Trophoblast cell (in vitro differentiated cells and primary cell): ENCODE results near the gene P2RX6.

Experiments used
- DNase-seq, 2 donors: peaks; one replicate each; pipeline ENCODE4 v3.0.0-alpha.2; 2016
- H2AFZ ChIP-seq: 2 replicates; pipeline ENCODE4 v1.6.1; 2013; ENCODE audit warnings: low read length, moderate library complexity, mild to moderate bottlenecking; ENCODE audit not compliant: insufficient read depth, poor library complexity
- H2AK5ac ChIP-seq: 2 replicates; pipeline ENCODE4 v1.6.1; 2013; ENCODE audit warnings: mild to moderate bottlenecking, low read length
- H2BK120ac ChIP-seq: 2 replicates; pipeline ENCODE4 v1.6.1; 2013; ENCODE audit warnings: low read length, mild to moderate bottlenecking, moderate library complexity; ENCODE audit not compliant: insufficient read depth, poor library complexity
- H2BK12ac ChIP-seq: 2 replicates; pipeline ENCODE4 v1.6.1; 2013; ENCODE audit warnings: mild to moderate bottlenecking, low read length, moderate library complexity
- H2BK5ac ChIP-seq: 2 replicates; pipeline ENCODE4 v1.6.1; 2013; ENCODE audit warnings: low read length, low read depth, moderate library complexity, mild to moderate bottlenecking; ENCODE audit not compliant: poor library complexity
- H3K14ac ChIP-seq: 2 replicates; pipeline ENCODE4 v1.6.1; 2013; ENCODE audit warnings: mild to moderate bottlenecking, low read length
- H3K18ac ChIP-seq: 2 replicates; pipeline ENCODE4 v1.6.1; 2013; ENCODE audit warnings: mild to moderate bottlenecking, low read length
- H3K23ac ChIP-seq: 2 replicates; pipeline ENCODE4 v1.6.1; 2013; ENCODE audit warnings: low read length
- H3K27ac ChIP-seq: 2 replicates; pipeline ENCODE4 v1.5.1; 2013; ENCODE audit warnings: low read depth, mild to moderate bottlenecking, inconsistent platforms, low read length, moderate library complexity
- H3K27me3 ChIP-seq: 2 replicates; pipeline ENCODE4 v1.6.1; 2013; ENCODE audit warnings: inconsistent platforms, mild to moderate bottlenecking, low read length, moderate library complexity; ENCODE audit not compliant: insufficient read depth
- H3K36me3 ChIP-seq, 2 experiments: 1 replicate in 1 of 2; 2 replicates in 1 of 2; pipeline ENCODE4 v1.6.1; 2013; ENCODE audit warnings: low read length in 2 of 2, mild to moderate bottlenecking in 2 of 2, moderate library complexity in 1 of 2; ENCODE audit not compliant: insufficient read depth in 2 of 2, control insufficient read depth in 1 of 2
- H3K4ac ChIP-seq: 2 replicates; pipeline ENCODE4 v1.6.1; 2013; ENCODE audit warnings: low read depth, mild to moderate bottlenecking, low read length, moderate library complexity
- H3K4me1 ChIP-seq, 2 experiments: 1 replicate in 1 of 2; 2 replicates in 1 of 2; pipeline ENCODE4 v1.6.1; 2013; ENCODE audit warnings: low read length in 2 of 2, mild to moderate bottlenecking in 2 of 2, moderate library complexity in 1 of 2; ENCODE audit not compliant: insufficient read depth in 2 of 2, control insufficient read depth in 1 of 2
- H3K4me2 ChIP-seq: 2 replicates; pipeline ENCODE4 v1.6.1; 2013; ENCODE audit warnings: inconsistent platforms, mild to moderate bottlenecking, low read length, moderate library complexity
- H3K4me3 ChIP-seq: 2 replicates; pipeline ENCODE4 v1.5.1; 2013; ENCODE audit warnings: mild to moderate bottlenecking, low read depth, low read length, inconsistent platforms
- H3K79me1 ChIP-seq: one replicate; pipeline ENCODE4 v1.6.1; 2013; ENCODE audit warnings: low read length
- H3K79me2 ChIP-seq: 2 replicates; pipeline ENCODE4 v1.6.1; 2013; ENCODE audit warnings: low read length, mild to moderate bottlenecking; ENCODE audit not compliant: control insufficient read depth, insufficient read depth, poor library complexity
- H3K9ac ChIP-seq: 2 replicates; pipeline ENCODE4 v1.6.1; 2013; ENCODE audit warnings: mild to moderate bottlenecking, low read length
- H3K9me3 ChIP-seq: 2 replicates; pipeline ENCODE4 v1.6.1; 2013; ENCODE audit warnings: low read depth, mild to moderate bottlenecking, control low read depth, inconsistent platforms, low read length; ENCODE audit not compliant: insufficient read depth
- H4K12ac ChIP-seq: 2 replicates; pipeline ENCODE4 v1.6.1; 2013; ENCODE audit warnings: low read depth, mild to moderate bottlenecking, low read length, moderate library complexity
- H4K8ac ChIP-seq: 2 replicates; pipeline ENCODE4 v1.6.1; 2013; ENCODE audit warnings: low read depth, mild to moderate bottlenecking, low read length, moderate library complexity
- H4K91ac ChIP-seq: one replicate; pipeline ENCODE4 v1.6.1; 2013; ENCODE audit warnings: low read depth, mild to moderate bottlenecking, low read length, moderate library complexity
- WGBS: extraction: QIAGEN DNeasy Blood & Tissue Kit; methylation state at CpG from one replicate; pipeline ENCODE4 v1.1.7; 2013; ENCODE audit warnings: missing lambda C conversion rate; ENCODE audit not compliant: insufficient read length, insufficient coverage; ENCODE audit errors: extremely low coverage; 5-methylcytosine and 5-hydroxymethylcytosine counted together

Gene P2RX6

DNA sequence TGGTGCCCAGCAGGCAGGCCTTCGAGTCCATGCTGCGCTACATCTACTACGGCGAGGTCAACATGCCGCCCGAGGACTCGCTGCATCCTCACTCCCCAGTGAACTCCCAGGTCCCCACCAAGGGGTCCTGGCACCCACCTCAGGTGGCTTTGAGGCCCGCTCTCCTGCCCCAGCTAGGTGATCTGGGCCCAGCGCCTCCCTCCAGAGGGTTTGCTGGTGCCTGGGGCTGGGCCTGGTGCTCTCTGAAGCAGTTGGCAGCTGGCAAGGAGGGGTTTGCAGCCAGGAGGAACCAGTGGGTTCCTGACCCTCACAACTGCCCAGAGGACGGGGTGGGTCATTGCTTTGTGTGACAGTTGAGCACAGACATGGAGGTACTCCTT lies 18.9 kb upstream of the P2RX6 start:
- Histone ChIP-seq H3K18ac (no peak overlapping the region), H4K12ac (no peak overlapping the region), H3K79me1 (peaks cover under 1% of the 10 kb centered on the region), H3K4ac (no peak overlapping the region), H3K9me3 (peaks cover 2% of the 10 kb centered on the region), H3K27me3 (no peaks in the 10 kb centered on the region), H3K36me3 (peaks cover 81 to 85% of the 10 kb centered on the region in 2 experiments), H3K14ac (no peak overlapping the region), H3K23ac (no peak overlapping the region), H3K4me1 (peaks cover 6 to 12% of the 10 kb centered on the region in 2 experiments), H3K4me3 (no peak overlapping the region), H3K9ac (no peak overlapping the region), H3K79me2 (peaks cover 2% of the 10 kb centered on the region), H3K4me2 (no peak overlapping the region), H4K91ac (no peak overlapping the region), H4K8ac (no peak overlapping the region), H2BK5ac (no peak overlapping the region), H2AFZ (no peak overlapping the region), H2AK5ac (no peak overlapping the region), H2BK12ac (no peak overlapping the region), H3K27ac (no peak overlapping the region), H2BK120ac (no peak overlapping the region)
- WGBS: no CpG with 5 or more reads among the region's 10 CpGs
- DNase-seq: no peak

DNA sequence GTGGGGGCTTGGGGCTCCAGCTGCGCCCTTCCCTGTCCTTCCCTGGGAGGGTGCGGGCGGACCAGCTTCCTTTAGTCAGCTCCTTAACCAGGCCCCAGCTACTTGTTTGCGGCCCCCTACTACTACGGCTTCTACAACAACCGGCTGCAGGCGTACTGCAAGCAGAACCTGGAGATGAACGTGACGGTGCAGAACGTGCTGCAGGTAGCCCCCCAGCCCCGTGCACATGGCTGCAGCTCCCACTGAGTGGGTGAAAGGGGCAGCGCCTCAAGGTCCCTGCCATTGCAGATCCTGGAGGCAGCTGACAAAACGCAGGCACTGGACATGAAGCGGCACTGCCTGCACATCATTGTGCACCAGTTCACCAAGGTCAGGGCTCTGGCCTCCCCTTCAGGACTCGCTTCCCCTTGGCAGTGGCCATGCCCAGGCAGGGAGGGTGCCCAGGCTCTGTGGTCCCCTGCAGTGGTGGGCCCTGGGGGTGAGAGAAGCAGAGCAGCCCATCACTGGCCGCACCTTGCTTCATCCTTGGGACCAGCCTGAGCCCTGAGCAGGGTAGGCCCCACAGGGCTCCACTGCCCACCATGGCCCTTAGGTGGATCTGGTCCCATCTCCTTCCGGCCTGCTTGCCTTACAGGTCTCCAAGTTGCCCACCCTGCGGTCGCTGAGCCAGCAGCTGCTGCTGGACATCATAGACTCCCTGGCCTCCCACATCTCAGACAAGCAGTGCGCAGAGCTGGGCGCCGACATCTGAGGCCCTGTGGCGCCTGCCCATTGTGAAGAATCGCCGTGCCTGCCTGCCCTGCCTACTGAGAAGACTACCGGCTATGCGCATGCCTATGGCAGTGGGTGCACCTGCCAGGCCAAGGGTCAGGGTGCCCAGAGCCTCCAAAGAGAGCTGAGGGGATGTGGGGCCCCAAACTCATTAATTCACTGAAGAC lies 18.1 kb upstream of the P2RX6 start:
- H3K27ac ChIP-seq: no peak overlapping the region
- no peak overlapping the region for H2BK12ac ChIP-seq
- H3K4ac ChIP-seq: no peak overlapping the region
- no peak overlapping the region for H2BK120ac ChIP-seq
- no peak overlapping the region for H3K4me3 ChIP-seq
- WGBS: no CpG with 5 or more reads among the region's 27 CpGs
- H3K79me1 ChIP-seq: peaks cover 8% of the 10 kb centered on the region
- H3K27me3 ChIP-seq: no peaks in the 10 kb centered on the region
- H2BK5ac ChIP-seq: no peak overlapping the region
- no peak for DNase-seq
- H2AFZ ChIP-seq: no peak overlapping the region
- H2AK5ac ChIP-seq: no peak overlapping the region
- no peak overlapping the region for H3K14ac ChIP-seq
- no peak overlapping the region for H3K9ac ChIP-seq
- no peak overlapping the region for H4K91ac ChIP-seq
- H3K4me1 ChIP-seq: peaks cover 9 to 16% of the 10 kb centered on the region in 2 experiments
- peaks cover 73 to 77% of the 10 kb centered on the region in 2 experiments for H3K36me3 ChIP-seq
- no peak overlapping the region for H4K12ac ChIP-seq
- no peak overlapping the region for H3K23ac ChIP-seq
- H3K79me2 ChIP-seq: peaks cover 9% of the 10 kb centered on the region
- no peak overlapping the region for H3K18ac ChIP-seq
- H3K4me2 ChIP-seq: no peak overlapping the region
- H3K9me3 ChIP-seq: peaks cover 2% of the 10 kb centered on the region
- H4K8ac ChIP-seq: no peak overlapping the region

DNA sequence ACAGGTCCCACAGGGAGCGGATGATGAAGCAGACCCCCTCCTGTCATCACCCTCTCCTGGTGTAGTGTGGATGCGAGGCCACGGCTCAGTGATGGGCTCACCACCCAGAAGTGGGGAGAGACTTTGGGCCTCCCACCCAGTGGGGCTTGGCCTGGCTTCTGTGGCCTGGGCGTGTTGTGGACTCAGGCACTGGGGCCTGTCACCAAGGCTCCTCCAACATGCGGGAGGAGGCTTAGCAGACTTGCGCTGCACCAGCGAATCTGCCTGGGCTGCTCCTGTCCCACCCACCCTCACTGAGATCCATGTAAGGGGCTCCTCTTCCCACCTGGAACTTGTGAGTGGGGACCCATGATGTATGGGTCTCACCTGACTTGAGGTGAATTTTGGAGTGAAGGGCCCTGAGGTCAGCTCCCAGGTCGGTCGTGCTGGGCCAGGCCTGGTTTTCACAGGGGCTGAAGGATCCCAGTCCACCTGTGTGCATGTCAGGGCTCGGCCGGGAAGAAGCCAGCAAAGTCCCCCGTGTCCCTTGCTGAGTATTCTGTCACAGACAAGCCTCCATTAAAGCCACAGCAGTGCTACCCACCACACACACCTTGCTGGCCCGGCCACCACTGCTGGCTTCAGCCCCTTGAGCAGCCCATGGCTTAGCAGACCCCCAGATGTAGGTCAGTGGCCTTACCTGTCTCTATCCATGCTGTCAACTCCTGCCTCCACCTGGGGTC lies 17.3 kb upstream of the P2RX6 start:
- H3K4me1 ChIP-seq: peaks cover 10 to 17% of the 10 kb centered on the region in 2 experiments
- H3K79me1 ChIP-seq: peaks cover 14% of the 10 kb centered on the region
- H3K18ac ChIP-seq: no peak overlapping the region
- H4K8ac ChIP-seq: no peak overlapping the region
- peaks cover 64 to 68% of the 10 kb centered on the region in 2 experiments for H3K36me3 ChIP-seq
- H3K79me2 ChIP-seq: peaks cover 12% of the 10 kb centered on the region
- no peak overlapping the region for H4K12ac ChIP-seq
- H2BK120ac ChIP-seq: no peak overlapping the region
- no peak for DNase-seq
- no peak overlapping the region for H2BK5ac ChIP-seq
- no peaks in the 10 kb centered on the region for H3K27me3 ChIP-seq
- H2AK5ac ChIP-seq: no peak overlapping the region
- H3K4ac ChIP-seq: no peak overlapping the region
- no peak overlapping the region for H2BK12ac ChIP-seq
- no peak overlapping the region for H3K23ac ChIP-seq
- no peak overlapping the region for H4K91ac ChIP-seq
- H3K14ac ChIP-seq: no peak overlapping the region
- H3K9me3 ChIP-seq: no peaks in the 10 kb centered on the region
- H3K9ac ChIP-seq: no peak overlapping the region
- WGBS: no CpG with 5 or more reads among the region's 13 CpGs
- H3K4me3 ChIP-seq: no peak overlapping the region
- no peak overlapping the region for H2AFZ ChIP-seq
- no peak overlapping the region for H3K4me2 ChIP-seq
- no peak overlapping the region for H3K27ac ChIP-seq

DNA sequence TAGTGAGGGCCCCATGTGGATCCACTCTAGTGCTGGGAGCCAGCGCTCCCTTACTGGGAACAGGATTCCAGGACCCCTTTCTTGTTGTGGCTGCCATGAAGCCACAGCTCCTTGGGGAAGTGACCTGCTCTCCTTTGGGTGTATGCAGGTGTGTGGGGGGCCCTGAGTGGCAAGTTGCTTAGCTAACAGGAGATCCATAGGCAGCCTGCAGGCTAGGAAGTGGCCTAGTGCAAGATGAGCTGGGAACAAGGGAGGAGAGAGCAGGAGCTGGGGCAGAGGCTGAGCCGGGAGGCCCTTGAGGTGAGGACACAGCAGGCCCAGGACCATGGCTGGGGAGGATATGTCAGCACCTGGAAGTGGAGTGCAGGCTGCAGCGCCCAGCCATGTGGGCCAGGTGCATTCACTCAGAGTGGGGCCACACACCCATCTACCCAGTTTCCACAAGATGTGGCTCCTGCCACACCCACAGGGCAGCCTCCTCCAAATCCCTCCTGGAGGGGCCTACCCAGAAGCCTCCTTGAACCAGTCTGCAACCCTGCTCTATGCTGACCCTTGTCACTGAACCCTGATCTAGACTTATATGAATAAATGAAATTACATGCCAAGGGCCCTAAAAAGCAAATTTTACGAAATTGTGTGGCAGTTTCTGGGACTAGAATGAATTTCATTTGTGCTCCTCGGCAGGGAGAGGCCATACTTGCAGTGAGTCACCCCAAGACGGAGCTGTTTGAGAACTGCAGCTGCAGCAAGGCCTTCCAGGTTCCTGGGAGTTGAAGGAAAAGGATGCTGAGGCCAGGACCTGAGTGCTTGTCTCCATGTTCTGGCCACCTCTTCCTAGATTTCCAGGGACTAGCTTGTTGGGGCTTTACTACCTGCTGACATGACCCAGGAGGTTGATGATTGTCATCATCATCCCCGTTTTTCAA lies 16.3 kb upstream of the P2RX6 start:
- H2BK5ac ChIP-seq: no peak overlapping the region
- no peak overlapping the region for H3K14ac ChIP-seq
- H3K4me1 ChIP-seq: peaks cover 14 to 20% of the 10 kb centered on the region in 2 experiments
- H3K36me3 ChIP-seq: peaks cover 55 to 59% of the 10 kb centered on the region in 2 experiments
- H2BK12ac ChIP-seq: no peak overlapping the region
- no CpG with 5 or more reads among the region's 7 CpGs for WGBS
- H3K27me3 ChIP-seq: no peaks in the 10 kb centered on the region
- H3K9ac ChIP-seq: no peak overlapping the region
- H3K27ac ChIP-seq: no peak overlapping the region
- H2AFZ ChIP-seq: no peak overlapping the region
- H3K4ac ChIP-seq: no peak overlapping the region
- no peak overlapping the region for H4K91ac ChIP-seq
- peaks cover 15% of the 10 kb centered on the region for H3K79me2 ChIP-seq
- H3K18ac ChIP-seq: no peak overlapping the region
- no peak overlapping the region for H3K23ac ChIP-seq
- H2AK5ac ChIP-seq: no peak overlapping the region
- no peaks in the 10 kb centered on the region for H3K9me3 ChIP-seq
- H3K4me2 ChIP-seq: no peak overlapping the region
- DNase-seq: no peak
- no peak overlapping the region for H2BK120ac ChIP-seq
- H4K12ac ChIP-seq: no peak overlapping the region
- no peak overlapping the region for H3K4me3 ChIP-seq
- H4K8ac ChIP-seq: no peak overlapping the region
- H3K79me1 ChIP-seq: peaks cover 17% of the 10 kb centered on the region
